Mesenchymal stem cell (in vitro differentiated cells and primary cell): ENCODE measurements around the gene ATP1B3.

Experiments used
- DNase-seq: peaks from one replicate; pipeline ENCODE4 v3.0.0-alpha.2; 2013
- H2AFZ ChIP-seq: one replicate; pipeline ENCODE4 v1.6.1; 2013; ENCODE audit warnings: low read depth, mild to moderate bottlenecking, control low read depth, inconsistent platforms, low read length, moderate library complexity
- H2AK5ac ChIP-seq: 2 replicates; pipeline ENCODE4 v1.6.1; 2013; ENCODE audit warnings: low read length, moderate library complexity, mild to moderate bottlenecking, inconsistent platforms; ENCODE audit not compliant: severe bottlenecking
- H2BK120ac ChIP-seq: one replicate; pipeline ENCODE4 v1.6.1; 2013; ENCODE audit warnings: low read depth, mild to moderate bottlenecking, inconsistent platforms, low read length, moderate library complexity
- H2BK12ac ChIP-seq, 2 experiments: one replicate each; pipeline ENCODE4 v1.6.1; 2013; ENCODE audit warnings: inconsistent platforms in 2 of 2, low read length in 2 of 2, mild to moderate bottlenecking in 2 of 2, moderate library complexity in 2 of 2, control low read depth in 1 of 2
- H2BK15ac ChIP-seq: one replicate; pipeline ENCODE4 v1.6.1; 2013; ENCODE audit warnings: mild to moderate bottlenecking, low read depth, inconsistent platforms; ENCODE audit not compliant: poor library complexity, severe bottlenecking
- H2BK5ac ChIP-seq: 2 replicates; pipeline ENCODE4 v1.6.1; 2013; ENCODE audit warnings: low read depth, mild to moderate bottlenecking, low read length, control low read depth, inconsistent platforms; ENCODE audit not compliant: poor library complexity, severe bottlenecking
- H3K14ac ChIP-seq, 2 experiments: one replicate each; pipeline ENCODE4 v1.6.1; 2013; ENCODE audit warnings: inconsistent platforms in 2 of 2, low read length in 2 of 2, control low read depth in 1 of 2, mild to moderate bottlenecking in 1 of 2, moderate library complexity in 1 of 2
- H3K18ac ChIP-seq, 2 experiments: one replicate each; pipeline ENCODE4 v1.6.1; 2013; ENCODE audit warnings: inconsistent platforms in 2 of 2, low read length in 2 of 2, control low read depth in 1 of 2, low read depth in 1 of 2, mild to moderate bottlenecking in 1 of 2
- H3K23ac ChIP-seq, 2 experiments: one replicate each; pipeline ENCODE4 v1.6.1; 2013; ENCODE audit warnings: inconsistent platforms in 2 of 2, low read length in 2 of 2, mild to moderate bottlenecking in 2 of 2, moderate library complexity in 2 of 2, control low read depth in 1 of 2
- H3K27ac ChIP-seq: 2 replicates; pipeline ENCODE4 v1.5.1; 2013; ENCODE audit warnings: mild to moderate bottlenecking, moderate library complexity, low read length, control low read depth, inconsistent platforms; ENCODE audit not compliant: poor library complexity, severe bottlenecking
- H3K27me3 ChIP-seq, 2 experiments: 2 replicates each; pipeline versions ENCODE4 v1.6.1 to v1.7.0; 2013; ENCODE audit warnings: low read length in 2 of 2, mild to moderate bottlenecking in 2 of 2, moderate library complexity in 2 of 2, control low read depth in 1 of 2, inconsistent platforms in 1 of 2; ENCODE audit not compliant: control insufficient read depth in 1 of 2, insufficient read depth in 1 of 2
- H3K36me3 ChIP-seq, 2 experiments: 2 replicates each; pipeline versions ENCODE4 v1.6.1 to v1.7.0; 2013; ENCODE audit warnings: low read length in 2 of 2, control low read depth in 1 of 2, inconsistent platforms in 1 of 2, low read depth in 1 of 2, mild to moderate bottlenecking in 1 of 2; ENCODE audit not compliant: insufficient read depth in 2 of 2, control insufficient read depth in 1 of 2
- H3K4ac ChIP-seq, 2 experiments: one replicate each; pipeline ENCODE4 v1.6.1; 2013; ENCODE audit warnings: inconsistent platforms in 2 of 2, low read length in 2 of 2, mild to moderate bottlenecking in 2 of 2, moderate library complexity in 2 of 2, control low read depth in 1 of 2, low read depth in 1 of 2
- H3K4me1 ChIP-seq: 2 replicates; pipeline ENCODE4 v1.6.1; 2013; ENCODE audit warnings: low read depth, low read length, control low read depth; ENCODE audit not compliant: control insufficient read depth, insufficient read depth
- H3K4me2 ChIP-seq: 2 replicates; pipeline ENCODE4 v1.6.1; 2013; ENCODE audit warnings: low read length, mild to moderate bottlenecking, inconsistent platforms; ENCODE audit not compliant: poor library complexity, severe bottlenecking
- H3K4me3 ChIP-seq, 2 experiments: 2 replicates each; pipeline versions ENCODE4 v1.5.1 to v1.7.0; 2013; ENCODE audit warnings: low read length in 2 of 2, mild to moderate bottlenecking in 2 of 2, control low read depth in 1 of 2, low read depth in 1 of 2; ENCODE audit not compliant: insufficient read depth in 1 of 2
- H3K79me1 ChIP-seq: replicated peaks from 2 replicates; pipeline ENCODE4 v1.6.1; 2013; ENCODE audit warnings: mild to moderate bottlenecking, control low read depth, low read length, inconsistent platforms; ENCODE audit not compliant: poor library complexity, severe bottlenecking
- H3K9ac ChIP-seq: 2 replicates; pipeline ENCODE4 v1.7.0; 2013; ENCODE audit warnings: mild to moderate bottlenecking, low read length, moderate library complexity
- H3K9me3 ChIP-seq: 2 replicates; pipeline ENCODE4 v1.7.0; 2013; ENCODE audit warnings: mild to moderate bottlenecking, low read length; ENCODE audit not compliant: control insufficient read depth
- H4K8ac ChIP-seq: one replicate; pipeline ENCODE4 v1.6.1; 2013; ENCODE audit warnings: inconsistent platforms, mild to moderate bottlenecking, low read length, moderate library complexity
- H4K91ac ChIP-seq: one replicate; pipeline ENCODE4 v1.6.1; 2013; ENCODE audit warnings: mild to moderate bottlenecking, low read length, inconsistent platforms
- WGBS: methylation state at CpG from one replicate; pipeline ENCODE4 v1.1.7; 2013; ENCODE audit warnings: mixed read lengths; 5-methylcytosine and 5-hydroxymethylcytosine counted together

ATP1B3 gene

DNA sequence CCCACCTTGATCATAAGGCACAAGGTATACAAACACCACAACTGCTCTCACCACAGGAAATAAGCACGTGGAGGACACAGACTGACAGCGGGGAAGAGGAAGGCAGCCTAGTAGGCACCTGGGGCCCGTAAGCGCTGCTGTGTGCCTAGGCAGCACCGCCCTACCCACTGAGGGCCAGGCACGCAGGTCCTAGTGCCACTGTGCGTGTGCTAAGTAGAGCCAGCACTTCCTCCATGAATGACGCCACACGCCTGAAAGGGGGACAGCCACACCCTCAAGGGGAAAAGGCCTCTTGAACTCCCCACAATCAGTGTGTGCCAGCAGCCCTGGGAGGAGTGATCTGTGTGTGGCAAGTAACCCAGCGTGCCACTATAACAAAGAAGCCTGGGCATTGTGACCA is 73.0 kb downstream of the ATP1B3 start:
- no peak for DNase-seq
- no peak overlapping the region for H3K27ac ChIP-seq
- H2BK15ac ChIP-seq, result no peak overlapping the region
- H2BK5ac ChIP-seq, result no peak overlapping the region
- no peak overlapping the region for H4K91ac ChIP-seq
- H3K4me3 ChIP-seq, result no peak overlapping the region
- H3K4ac ChIP-seq, result no peak overlapping the region
- H2BK120ac ChIP-seq, result no peak overlapping the region
- H3K9ac ChIP-seq, result no peak overlapping the region
- peaks cover 11 to 30% of the 10 kb centered on the region in 2 experiments for H3K36me3 ChIP-seq
- H3K14ac ChIP-seq, result no peak overlapping the region
- no peak overlapping the region for H3K18ac ChIP-seq
- H3K79me1 ChIP-seq, result peaks cover 5% of the 10 kb centered on the region
- H2AFZ ChIP-seq, result no peak overlapping the region
- H2AK5ac ChIP-seq, result no peak overlapping the region
- 100% methylated on average over 9 of the region's 10 CpGs for WGBS
- H3K4me2 ChIP-seq, result no peak overlapping the region
- no peak overlapping the region for H4K8ac ChIP-seq
- no peaks in the 10 kb centered on the region for H3K9me3 ChIP-seq
- H3K27me3 ChIP-seq, result no peaks in the 10 kb centered on the region
- H3K23ac ChIP-seq, result no peak overlapping the region
- no peaks in the 10 kb centered on the region for H3K4me1 ChIP-seq
- no peak overlapping the region for H2BK12ac ChIP-seq

GRCh38 chr3:141949972-141950371 is 73.5 kb downstream of the ATP1B3 start:
- H2AK5ac ChIP-seq, result no peak overlapping the region

DNA sequence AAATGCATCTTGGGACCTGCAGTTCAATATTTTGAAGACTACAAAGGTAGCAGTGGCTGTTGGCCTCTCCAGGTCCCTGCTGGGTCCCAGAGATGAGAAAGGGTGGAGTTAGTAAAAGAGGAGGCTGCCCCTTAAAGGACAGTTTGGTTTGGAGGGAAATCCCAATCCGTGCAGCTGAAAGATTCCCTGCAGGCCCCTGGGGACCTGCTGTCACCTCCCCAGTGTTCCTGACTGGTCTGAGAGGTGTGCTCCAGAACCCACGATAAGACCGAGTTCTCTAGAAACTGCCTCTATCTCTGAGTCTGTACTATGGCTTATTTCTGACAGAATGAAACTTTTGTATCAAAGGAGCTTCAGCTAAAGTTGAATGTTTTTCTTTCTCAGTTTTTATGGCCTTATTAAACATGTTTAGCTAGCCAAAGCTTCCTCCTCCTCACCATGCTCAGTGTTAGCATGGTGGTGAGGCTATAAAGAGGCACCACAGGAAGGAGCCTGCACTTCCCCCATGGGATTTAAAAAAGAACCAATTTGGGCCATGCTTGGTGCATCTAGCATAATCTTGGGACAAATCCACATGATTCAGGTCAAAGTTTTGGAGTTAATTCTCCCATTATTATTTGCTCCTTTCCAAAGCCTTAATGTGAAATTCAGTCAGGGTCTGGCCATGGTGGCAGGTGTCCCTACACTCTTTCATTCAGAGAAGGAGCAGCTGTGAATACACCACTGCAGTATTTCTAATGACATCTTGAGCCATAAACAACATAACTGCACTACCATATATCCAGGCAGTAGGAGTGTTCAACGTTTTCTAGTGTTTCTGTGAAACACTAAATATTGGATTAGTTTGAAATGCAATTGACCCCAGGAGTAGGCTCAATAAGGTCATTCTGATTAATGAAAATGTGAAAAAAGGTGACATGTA is 74.4 kb downstream of the ATP1B3 start:
- no peak overlapping the region for H3K9ac ChIP-seq
- no peak overlapping the region for H2AK5ac ChIP-seq
- no peaks in the 10 kb centered on the region for H3K9me3 ChIP-seq
- peaks cover 5% of the 10 kb centered on the region for H3K79me1 ChIP-seq
- H2BK15ac ChIP-seq, result no peak overlapping the region
- no peak overlapping the region for H3K4ac ChIP-seq
- DNase-seq, result no peak
- no peak overlapping the region for H3K4me2 ChIP-seq
- no peak overlapping the region for H3K23ac ChIP-seq
- no peak overlapping the region for H3K14ac ChIP-seq
- no peak overlapping the region for H3K18ac ChIP-seq
- no peak overlapping the region for H2AFZ ChIP-seq
- peaks cover 2% of the 10 kb centered on the region for H3K4me1 ChIP-seq
- H3K27me3 ChIP-seq, result no peaks in the 10 kb centered on the region
- H3K27ac ChIP-seq, result no peak overlapping the region
- no peak overlapping the region for H2BK12ac ChIP-seq
- no peak overlapping the region for H4K8ac ChIP-seq
- H2BK120ac ChIP-seq, result no peak overlapping the region
- H3K4me3 ChIP-seq, result no peak overlapping the region
- H2BK5ac ChIP-seq, result no peak overlapping the region
- H3K36me3 ChIP-seq, result peaks cover 11 to 23% of the 10 kb centered on the region in 2 experiments
- H4K91ac ChIP-seq, result no peak overlapping the region
- 47% methylated on average over 2 of the region's 4 CpGs for WGBS

More at GRCh38 chr3:141949972-141950371, 73.5 kb downstream of the ATP1B3 start:
- H3K9me3 ChIP-seq, result no peaks in the 10 kb centered on the region
- no peak overlapping the region for H2BK12ac ChIP-seq
- H3K27me3 ChIP-seq, result no peaks in the 10 kb centered on the region
- H3K4me2 ChIP-seq, result no peak overlapping the region
- no peak overlapping the region for H3K14ac ChIP-seq
- no peak overlapping the region for H3K23ac ChIP-seq
- no peak overlapping the region for H3K18ac ChIP-seq
- H3K9ac ChIP-seq, result no peak overlapping the region
- WGBS, result 96% methylated on average over 6 of the region's 6 CpGs
- no peak overlapping the region for H4K8ac ChIP-seq
- H3K36me3 ChIP-seq, result peaks cover 11 to 30% of the 10 kb centered on the region in 2 experiments
- no peak overlapping the region for H3K4me3 ChIP-seq
- no peak overlapping the region for H4K91ac ChIP-seq
- no peak overlapping the region for H3K27ac ChIP-seq
- DNase-seq, result no peak
- no peak overlapping the region for H2AFZ ChIP-seq
- H3K79me1 ChIP-seq, result peaks cover 5% of the 10 kb centered on the region
- no peak overlapping the region for H2BK15ac ChIP-seq
- H2BK5ac ChIP-seq, result no peak overlapping the region
- H2BK120ac ChIP-seq, result no peak overlapping the region
- no peaks in the 10 kb centered on the region for H3K4me1 ChIP-seq
- no peak overlapping the region for H3K4ac ChIP-seq

DNA sequence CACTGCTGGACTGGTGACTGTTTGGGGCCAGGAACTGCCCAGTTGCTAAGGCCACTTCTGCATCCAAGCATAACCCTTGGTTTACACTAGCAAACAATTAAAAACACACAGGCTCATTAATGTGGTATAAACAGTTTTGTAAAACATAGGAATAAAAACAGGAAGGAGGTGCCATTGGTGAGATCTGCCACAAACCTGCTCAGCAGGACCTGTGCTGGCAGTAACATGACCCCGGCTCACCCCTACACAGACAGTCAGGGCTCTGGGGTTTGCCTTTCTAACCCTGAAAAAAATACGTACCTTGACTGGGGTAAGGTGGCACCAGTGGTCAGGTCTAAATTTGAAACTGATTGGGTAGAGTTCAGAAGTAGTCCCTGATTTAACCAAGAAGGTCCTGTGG is 76.2 kb downstream of the ATP1B3 start:
- H2AK5ac ChIP-seq, result no peak overlapping the region
- H3K36me3 ChIP-seq, result peaks cover 18 to 30% of the 10 kb centered on the region in 2 experiments
- H2BK5ac ChIP-seq, result no peak overlapping the region
- peaks cover 2% of the 10 kb centered on the region for H3K4me1 ChIP-seq
- no peak overlapping the region for H3K4me2 ChIP-seq
- H2AFZ ChIP-seq, result no peak overlapping the region
- H3K27ac ChIP-seq, result no peak overlapping the region
- H2BK15ac ChIP-seq, result no peak overlapping the region
- WGBS, result 95% methylated on average over 2 of the region's 2 CpGs
- H3K27me3 ChIP-seq, result no peaks in the 10 kb centered on the region
- H3K18ac ChIP-seq, result no peak overlapping the region
- H3K4ac ChIP-seq, result no peak overlapping the region
- H3K4me3 ChIP-seq, result no peak overlapping the region
- no peaks in the 10 kb centered on the region for H3K9me3 ChIP-seq
- no peak overlapping the region for H4K8ac ChIP-seq
- H3K14ac ChIP-seq, result no peak overlapping the region
- H2BK120ac ChIP-seq, result no peak overlapping the region
- no peak for DNase-seq
- no peak overlapping the region for H3K23ac ChIP-seq
- H3K79me1 ChIP-seq, result peaks cover 8% of the 10 kb centered on the region
- H4K91ac ChIP-seq, result no peak overlapping the region
- H2BK12ac ChIP-seq, result no peak overlapping the region
- no peak overlapping the region for H3K9ac ChIP-seq
